DMS 273 (cell line): Measurements from ENCODE around the gene CENPB.
A peak's percentile ranks its signal among the peaks of the same experiment; 100 is the strongest.
"Not testable (repeated sequence)": the region's sequence is repeated elsewhere in the genome, so short reads cannot be mapped to it uniquely, and the experiment has no call there.

Experiments used
- DNase-seq: peaks from one replicate; lab custom pipeline; 2025; ENCODE audit not compliant: unreplicated experiment; lab: John Stamatoyannopoulos, UW

The CENPB gene

DNA sequence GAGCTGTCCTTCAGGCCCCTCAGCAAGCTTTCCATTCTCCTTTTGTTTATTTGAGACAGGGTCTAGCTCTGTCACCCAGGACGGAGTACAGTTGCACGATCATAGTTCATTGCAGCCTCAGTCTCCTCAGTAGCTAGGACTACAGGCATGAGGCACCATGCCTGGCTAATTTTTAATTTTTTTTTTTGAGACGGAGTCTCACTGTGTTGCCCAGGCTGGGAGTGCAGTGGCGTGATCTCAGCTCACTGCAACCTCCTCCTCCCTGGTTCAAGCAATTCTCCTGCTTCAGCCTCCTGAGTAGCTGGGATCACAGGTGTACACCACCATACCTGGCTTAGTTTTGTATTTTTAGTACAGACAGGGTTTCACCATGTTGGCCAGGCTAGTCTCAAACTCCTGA lies 2.7 kb upstream of the CENPB start:
- DNase-seq: not testable (repeated sequence)

DNA sequence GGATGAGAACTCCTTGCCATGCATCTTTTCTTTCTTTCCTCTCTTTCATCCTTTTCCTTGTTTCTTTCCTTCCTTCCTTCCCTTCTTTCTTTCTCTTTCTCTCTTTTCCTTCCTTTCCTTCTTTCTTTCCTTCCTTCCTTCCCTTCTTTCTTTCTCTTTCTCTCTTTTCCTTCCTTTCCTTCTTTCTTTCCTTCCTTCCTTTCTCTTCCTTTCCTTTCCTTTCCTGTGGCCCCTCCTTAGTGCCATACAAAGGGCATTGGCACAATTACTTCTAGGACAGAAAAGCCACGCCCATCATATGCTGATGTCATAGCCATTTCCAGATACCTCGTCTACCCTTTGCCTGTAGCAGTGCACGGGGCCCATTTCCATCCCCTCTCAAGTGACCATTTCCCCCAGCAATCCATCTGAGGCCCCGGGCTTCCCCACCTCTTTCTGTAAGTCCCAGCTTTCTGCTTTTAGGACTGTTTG lies 2.2 kb upstream of the CENPB start:
- peak; percentile 21 for DNase-seq

DNA sequence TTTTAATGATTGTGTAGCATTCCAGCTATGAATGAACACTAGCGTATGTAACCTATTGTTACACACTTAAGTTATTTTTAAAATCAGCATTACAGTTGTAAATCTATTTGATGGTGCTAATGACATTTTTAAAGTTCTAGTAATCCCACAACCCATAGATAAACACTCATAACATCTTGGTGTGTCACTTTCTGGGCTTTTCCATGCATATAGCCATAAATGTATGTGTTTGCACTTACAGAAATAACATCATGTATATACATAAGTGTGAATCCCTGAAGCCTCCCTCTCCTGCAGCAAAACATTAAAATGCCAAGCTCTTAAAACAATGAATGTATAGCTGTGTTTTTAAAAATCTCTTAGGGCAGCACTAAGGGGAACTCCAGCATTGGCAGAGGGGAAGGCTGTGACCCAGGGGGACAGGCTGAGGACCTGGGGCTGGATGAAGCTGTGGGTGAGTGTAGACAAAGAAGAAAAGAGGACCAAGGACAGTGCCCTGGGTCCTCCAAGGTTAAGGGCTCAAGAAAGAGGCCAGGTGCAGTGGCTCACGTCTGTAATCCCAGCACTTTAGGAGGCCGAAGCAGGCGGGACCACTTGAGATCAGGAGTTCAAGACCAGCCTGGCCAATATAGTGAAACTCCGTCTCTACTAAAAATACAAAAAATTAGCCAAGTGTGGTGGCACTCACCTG lies 929 bp upstream of the CENPB start:
- DNase-seq: no peak

DNA sequence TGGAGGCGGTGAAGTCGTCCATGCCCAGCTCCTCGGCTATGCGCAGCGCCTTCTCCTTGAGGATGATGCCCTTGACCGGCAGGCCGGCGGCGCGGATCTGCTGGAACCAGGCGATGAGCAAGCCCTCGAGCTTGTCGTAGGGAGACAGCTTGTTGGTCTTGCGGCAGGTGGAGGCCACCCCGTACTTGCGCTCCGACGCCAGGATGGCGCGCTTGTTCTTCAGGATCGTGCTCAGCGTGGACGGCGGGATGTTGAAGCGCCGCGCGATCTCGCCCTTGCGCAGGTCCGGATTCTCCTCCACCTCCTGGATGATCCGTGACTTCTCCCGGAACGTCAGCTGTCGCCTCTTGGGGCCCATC lies 435 bp downstream of the CENPB start:
- peak; percentile 80 for DNase-seq

DNA sequence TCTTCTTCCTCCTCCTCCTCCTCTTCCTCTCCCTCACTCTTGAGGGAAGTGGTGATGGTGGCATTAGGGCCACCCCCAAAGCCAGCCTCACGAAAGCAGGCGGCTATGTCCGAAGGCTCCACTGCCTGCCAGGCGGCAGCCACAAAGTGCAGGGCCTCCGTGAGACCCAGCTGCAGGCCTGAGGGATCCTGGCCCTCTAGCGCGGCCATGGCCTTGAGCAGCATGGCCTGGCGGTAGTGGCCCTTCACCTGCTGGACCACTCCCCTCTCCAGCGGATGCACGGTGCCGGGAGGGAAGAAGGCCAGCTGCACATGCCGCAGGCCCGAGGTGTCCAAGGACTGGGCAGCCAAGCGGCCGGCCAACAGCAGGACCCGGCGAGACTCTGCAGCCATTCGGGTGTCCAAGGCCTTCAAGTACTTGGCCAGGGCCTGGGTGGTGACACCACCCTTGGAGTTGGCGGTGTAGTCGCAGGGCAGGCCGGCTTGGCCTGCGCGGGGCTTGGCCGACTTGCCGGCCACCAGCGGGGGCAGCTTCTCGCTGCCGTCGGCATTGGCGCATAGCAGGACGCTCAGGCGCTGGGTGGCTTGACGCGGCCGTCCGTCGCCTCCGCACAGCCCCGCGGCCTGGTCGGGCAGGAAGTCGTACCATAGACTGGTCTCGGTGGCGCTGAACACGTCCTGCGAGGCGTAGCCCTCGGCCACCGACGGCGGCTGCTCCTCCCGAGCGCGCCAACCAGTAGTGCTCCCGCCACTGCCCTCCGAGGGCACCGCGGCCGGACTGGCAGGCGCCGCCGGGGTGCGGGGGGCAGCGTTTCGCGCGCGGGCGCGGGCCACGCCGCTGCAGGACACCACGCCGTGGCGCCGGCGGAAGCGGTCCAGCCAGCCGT lies 1.1 kb downstream of the CENPB start:
- no peak for DNase-seq

DNA sequence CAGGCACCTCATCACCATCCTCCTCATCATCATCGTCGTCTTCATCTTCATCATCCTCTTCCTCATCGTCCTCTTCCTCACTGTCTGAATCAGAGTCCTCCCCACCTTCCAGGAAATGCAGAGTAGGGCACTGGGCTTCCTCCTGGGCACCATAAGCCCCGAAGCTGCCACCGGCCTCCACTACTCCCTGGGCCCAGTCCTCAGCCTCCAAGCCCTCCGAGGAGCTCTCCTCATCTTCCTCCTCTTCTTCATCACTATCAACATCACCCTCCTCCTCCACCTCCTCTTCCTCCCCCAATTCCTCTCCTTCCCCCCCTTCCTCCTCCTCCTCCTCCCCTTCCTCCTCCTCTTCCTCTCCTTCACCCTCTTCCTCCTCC lies 1.7 kb downstream of the CENPB start:
- DNase-seq: no peak

DNA sequence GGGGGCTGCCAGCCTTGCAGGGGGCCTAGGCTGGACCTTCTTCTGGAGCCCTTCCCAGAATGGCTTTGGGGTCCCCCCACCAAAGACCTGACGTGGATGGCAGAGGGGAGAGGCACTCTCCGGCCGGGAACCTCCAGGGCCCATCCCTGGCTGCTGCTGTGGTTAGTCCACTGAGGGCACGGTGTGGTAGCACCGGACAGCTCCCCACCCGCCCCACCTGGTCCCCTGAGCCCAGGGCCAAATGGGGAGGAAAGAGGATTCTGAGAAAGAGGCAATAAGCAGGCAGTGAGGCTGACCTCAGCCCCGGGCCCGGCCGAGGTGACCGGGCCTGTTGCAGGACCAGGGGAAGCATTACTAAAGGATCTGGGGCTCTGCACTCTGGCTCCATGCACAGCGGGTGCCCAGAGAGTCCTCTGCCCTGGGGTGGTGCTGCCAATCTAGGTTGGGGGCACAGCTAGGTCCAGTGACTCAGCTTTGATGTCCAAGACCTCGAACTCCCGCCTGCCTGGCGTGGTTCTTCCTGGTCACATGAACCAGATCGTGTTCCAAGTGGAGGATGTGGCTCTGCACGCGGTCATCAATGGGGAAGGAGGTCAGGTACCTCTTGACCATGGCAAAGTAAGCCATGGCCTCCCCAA lies 2.2 kb downstream of the CENPB start:
- DNase-seq: no peak

DNA sequence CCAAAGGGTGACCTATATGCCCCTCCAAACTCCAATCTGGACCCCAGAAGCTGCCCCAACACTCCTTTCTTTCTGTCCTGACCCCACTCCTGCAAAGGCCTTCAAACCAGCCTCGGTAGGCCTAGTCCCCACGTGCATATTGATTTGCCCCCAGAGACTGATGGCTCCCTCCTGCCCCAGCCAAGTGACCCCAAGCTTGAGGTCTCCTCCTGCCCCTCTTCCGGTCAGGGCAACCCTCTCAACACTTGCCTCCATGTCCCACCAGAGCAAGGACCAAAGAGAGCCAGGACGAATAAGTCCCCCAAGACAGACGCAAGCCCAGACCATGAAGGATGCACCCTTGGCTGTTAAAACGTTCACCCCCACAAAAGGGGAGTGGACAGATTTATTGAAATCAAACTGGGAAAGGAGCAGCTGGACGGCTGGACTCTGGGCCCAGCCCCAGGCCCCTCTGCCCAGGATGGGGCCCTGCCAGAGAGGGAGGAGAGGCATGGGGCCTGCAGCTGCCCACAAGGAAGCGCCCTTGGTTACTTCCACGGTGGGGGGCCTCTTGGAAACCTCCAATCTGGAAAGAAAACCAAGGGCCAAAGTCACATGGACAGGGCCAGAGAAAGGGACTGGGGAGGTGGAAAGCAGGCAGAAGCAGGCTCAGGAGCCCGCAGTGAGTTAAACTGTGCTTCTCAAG lies 2.9 kb downstream of the CENPB start:
- DNase-seq: no peak

DNA sequence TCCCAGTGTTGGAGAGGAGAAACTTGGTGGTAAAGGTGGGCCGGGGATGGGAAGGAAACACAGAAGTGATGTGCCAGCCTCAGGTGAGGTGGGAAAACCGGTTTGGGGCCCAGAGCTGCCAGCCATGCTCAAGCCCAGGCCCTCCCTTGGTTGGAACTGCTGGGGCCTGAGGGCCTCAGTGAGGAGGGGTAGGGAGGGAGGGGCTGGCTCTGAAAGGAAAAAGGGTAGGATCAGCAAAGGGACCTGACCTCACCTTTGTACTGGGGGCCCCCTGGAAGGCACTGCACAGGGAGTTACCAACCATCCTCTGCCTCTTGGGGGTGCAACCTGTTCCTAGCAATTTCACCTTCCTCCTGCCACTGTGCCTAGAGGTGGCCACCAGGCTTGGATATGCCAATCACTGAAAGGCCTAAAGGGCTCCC lies 3.5 kb downstream of the CENPB start:
- DNase-seq: no peak

DNA sequence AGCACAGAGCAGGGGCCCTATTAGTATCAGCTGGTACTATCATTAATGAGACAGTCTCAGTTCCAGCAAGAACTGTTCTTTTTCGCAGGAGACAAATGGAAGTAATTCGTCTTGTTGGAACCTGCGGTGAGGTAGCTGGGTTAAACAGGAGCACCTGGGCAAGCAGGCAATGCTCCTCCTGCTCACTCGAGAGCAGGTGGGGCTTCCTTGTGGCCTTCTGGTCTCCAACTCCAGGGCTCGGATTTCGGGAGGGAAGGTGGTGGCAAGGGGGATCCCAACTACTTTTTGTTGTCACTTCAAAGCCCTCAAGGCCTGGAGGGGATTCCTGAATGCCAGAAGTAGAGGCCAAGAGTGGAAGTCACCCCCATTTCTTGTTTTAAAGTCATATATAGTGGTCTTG lies 3.9 kb downstream of the CENPB start:
- peak; percentile 31 for DNase-seq

DNA sequence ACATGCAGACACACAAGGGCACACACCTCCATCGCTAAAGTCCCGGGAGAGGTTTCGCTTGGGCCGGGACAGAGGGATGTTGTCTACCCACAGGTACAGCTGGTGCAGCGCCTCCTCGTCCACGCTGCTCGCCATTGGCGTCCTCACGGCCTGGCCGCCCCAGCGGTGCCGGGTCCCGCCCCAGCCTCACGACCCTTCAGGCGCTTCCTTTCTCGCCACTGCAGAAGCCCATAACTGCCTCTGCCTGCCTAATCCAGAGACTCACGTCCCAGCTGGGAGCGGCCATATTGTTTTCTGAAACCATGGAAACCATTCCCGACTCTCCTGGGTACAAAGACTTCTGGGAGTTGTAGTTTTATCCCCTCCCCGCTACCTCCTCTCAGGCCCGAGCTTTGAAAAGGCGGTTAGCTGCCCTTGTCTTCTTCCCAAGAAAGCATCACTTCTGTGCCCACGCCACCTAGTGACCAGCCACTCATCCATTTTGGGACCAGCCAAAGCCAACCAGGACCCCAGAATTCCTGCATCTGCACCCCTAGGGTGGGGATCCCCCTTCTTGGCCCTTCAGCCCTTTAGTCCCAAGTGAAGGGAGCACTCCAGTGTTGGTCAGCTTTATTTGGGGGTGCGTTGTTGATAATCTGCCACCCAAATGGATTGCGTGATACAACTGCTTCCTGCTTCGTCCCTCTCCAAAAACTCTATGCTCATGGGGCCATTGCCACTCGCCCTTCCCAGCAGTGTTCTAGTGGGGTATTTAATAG lies 5.2 kb downstream of the CENPB start, which contains the start of gene SPEF1:
SPEF1 (minus strand) TSS at position 296 of the 758 bp plus-strand sequence; CDS start at position 135, 161 bp downstream.
- DNase-seq: peak; percentile 98

DNA sequence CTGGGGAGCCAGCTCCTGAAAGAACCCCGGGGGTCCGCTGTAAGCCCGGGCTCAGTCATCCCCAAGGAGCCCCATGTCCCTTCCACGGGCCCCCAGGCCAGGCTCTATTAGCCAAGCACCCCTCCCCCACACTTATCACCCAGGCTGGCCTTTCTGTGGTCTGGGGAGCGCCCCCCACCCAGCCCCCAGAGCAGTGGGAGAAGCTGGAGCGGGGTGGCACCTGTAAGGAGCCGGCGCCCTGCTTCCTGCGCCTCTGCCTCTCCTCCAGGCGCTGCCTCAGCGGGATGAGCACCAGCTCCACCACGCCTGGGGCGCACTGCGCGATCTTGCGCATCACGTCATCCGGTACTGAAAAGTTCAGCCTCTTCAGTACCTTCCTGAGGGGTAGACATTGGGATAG lies 7.6 kb downstream of the CENPB start:
- no peak for DNase-seq

DNA sequence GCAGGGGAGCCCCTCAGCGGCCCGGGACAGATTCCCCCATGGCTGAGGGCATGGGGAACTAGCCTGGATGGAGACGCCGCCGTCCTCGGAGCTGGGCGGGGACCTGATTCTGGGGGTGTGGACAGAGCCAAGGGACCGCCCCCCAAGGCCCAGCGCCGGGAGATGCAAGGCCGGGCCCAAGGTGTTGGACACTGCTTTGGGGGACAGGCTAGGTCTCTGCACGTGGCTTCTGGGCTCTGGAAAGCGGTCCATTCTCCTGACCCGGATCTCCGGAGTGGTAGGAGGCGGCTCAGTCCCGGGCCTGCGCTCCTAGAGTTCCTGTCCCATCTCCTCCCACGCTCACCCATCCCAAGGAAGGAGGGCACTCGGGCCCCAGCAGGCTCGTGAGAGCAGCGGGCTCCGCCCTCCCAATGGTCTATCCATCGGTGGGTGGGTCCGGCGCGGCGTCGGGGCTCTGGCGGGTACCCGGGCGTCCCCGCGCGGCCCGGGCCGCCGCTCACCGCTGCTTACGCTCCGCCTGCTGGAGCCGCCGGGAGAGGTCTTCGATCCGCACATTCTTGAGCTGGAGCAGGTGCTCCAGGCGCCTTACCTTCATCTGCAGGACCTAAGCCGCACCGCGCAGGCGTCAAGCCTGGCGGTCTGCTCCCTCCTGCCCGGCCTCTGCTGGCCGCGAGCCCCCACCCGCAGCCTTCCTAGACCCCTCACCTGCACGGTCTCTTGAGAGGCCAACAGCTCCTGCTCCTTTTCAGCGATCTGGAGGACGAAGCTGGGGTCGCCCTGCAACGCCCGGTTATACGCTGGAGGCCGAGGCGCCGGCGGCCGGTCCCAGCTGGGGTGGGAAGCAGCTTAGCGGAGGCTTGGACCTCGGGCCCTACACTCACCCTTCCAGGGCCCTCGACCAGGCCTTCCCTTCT lies 8.6 kb downstream of the CENPB start:
- peak; percentile 77 for DNase-seq

DNA sequence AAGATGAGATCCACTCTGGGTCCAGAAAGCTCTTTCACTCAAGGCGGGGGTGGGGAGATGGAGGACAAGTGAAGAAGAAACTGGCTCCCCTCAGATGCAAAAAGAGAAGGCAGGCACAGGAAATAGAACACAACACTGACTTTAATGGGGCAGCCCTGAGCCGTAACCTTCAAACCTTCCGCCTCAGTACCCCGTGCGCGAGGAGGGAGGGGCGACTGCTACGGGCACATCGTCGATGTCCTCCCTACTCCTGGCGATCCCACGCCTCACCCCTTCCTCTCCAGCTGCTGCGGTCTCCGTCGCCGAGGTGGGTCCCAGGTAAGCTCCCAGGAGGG lies 9.2 kb downstream of the CENPB start:
- no peak for DNase-seq

DNA sequence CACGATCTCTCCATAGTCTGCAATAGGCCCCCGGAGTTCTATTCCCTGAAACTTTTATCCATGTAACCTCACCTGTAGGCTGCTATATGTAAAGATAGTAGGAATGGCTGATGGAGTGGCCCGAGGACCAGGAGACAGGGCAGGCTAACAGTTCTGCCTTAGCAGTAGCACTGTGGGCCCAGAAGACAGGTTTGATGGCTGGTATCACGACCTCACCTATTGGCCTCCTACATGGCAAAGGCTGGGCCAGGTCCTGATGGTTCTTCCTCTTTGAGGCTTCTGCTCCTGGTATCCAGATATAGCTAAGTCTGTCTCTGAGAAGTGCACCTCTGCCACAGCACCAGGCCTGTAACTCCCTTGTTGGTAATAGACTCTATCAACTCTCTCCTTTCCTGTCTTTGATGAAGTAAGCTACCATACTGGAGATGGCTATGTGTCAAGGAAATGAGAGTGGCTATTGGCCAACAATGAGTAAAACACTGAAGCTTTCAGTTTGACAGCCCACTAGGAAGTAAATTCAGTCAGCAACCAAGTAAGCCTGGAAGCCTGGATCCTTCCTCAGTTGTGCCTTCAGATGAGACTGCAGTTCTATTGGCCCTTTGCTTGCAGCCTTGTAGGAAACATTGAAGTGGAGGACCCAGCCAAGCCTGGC lies 11.0 kb downstream of the CENPB start:
- no peak for DNase-seq

DNA sequence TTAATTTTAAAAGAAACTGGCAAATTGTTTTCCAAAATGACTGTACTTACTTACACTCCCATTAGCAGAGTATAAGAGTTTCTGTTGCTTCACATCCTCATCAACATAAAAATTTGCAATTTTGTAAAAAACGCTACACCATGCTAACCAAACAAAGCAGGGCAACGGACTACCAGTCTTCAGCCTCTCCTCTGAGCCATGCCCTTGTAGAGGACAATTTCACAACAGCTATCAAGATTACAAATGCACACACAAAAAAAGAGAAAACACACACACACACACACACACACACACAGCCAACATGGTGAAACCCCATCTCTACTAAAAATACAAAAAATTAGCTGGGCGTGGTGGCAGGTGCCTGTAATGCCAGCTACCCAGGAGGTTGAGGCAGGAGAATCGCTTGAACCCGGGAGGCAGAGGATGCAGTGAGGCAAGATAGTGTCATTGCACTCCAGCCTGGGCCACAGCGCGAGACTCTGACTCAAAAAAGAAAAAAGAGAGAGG lies 14.9 kb downstream of the CENPB start:
- DNase-seq: no peak

DNA sequence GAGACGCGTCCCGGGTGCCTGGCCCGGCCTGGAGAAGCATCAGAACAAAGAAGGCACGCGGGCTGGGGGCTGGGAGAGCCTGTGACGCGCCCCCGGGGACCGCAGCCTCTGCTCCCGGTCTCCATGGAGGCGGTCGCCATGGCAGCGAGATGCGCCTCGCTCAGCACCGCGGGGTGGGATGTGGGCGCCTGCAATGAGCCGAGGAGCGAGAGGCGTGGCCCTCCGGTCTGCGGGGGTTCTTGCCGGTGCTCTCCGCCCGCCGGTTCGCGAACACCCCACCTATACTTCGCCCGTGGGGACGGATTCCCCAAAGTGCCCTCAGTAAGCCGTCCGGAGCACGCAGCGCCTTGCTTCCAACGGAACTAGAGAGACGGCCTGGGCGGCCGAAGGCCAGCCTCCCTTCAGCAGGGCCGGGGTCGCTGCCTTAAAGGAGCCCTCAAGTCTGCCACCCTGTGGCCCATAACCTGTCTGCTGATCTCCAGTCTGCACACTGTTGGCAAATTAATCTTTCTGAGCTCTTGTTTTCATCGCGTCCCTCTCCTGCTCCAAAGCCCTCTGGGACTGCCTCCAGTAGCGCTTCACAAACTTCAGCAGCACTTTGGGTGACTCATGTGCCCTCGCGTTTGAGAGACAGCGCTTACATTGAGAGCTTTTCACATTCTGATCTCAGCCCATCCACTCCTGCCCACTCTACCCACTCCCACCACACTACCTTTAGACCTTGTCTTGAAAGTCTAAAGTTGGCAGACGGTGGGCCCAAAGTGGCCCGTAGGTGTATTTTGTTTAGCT lies 18.0 kb downstream of the CENPB start:
- peak; percentile 92 for DNase-seq
